Measurements from ENCODE around the gene ALK.

DNA sequence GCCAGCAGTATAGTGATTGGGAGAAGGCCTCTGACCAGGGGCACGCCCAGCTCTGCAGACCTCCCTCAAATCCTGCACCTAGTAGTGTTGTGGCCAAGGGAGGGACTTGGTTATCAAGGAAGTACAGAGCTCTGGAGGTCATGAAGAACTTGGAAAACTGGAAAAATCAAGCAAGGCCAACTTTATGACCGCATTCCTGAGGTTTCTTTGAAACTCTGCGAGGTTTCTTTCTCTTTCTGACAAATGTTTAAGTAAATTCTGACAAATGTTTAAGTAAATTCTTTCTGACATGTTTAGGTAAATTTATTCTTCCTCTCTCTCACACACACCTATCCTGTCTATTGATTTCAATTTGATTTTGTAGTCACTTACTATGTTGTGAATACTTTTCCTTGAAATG is 775.2 kb downstream of the ALK start:
- TF ChIP-seq, protein P1, sequence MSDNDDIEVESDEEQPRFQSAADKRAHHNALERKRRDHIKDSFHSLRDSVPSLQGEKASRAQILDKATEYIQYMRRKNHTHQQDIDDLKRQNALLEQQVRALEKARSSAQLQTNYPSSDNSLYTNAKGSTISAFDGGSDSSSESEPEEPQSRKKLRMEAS (IDR thresholded peaks at IDR 0.05) = no peak
- no peak for TF ChIP-seq EP300 (IDR thresholded peaks at IDR 0.05)
- no peak for TF ChIP-seq CBX8 (IDR thresholded peaks at IDR 0.05)
- TF ChIP-seq, protein P2, sequence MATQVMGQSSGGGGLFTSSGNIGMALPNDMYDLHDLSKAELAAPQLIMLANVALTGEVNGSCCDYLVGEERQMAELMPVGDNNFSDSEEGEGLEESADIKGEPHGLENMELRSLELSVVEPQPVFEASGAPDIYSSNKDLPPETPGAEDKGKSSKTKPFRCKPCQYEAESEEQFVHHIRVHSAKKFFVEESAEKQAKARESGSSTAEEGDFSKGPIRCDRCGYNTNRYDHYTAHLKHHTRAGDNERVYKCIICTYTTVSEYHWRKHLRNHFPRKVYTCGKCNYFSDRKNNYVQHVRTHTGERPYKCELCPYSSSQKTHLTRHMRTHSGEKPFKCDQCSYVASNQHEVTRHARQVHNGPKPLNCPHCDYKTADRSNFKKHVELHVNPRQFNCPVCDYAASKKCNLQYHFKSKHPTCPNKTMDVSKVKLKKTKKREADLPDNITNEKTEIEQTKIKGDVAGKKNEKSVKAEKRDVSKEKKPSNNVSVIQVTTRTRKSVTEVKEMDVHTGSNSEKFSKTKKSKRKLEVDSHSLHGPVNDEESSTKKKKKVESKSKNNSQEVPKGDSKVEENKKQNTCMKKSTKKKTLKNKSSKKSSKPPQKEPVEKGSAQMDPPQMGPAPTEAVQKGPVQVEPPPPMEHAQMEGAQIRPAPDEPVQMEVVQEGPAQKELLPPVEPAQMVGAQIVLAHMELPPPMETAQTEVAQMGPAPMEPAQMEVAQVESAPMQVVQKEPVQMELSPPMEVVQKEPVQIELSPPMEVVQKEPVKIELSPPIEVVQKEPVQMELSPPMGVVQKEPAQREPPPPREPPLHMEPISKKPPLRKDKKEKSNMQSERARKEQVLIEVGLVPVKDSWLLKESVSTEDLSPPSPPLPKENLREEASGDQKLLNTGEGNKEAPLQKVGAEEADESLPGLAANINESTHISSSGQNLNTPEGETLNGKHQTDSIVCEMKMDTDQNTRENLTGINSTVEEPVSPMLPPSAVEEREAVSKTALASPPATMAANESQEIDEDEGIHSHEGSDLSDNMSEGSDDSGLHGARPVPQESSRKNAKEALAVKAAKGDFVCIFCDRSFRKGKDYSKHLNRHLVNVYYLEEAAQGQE (IDR thresholded peaks at IDR 0.05) = no peak
- TF ChIP-seq FOSL2 (IDR thresholded peaks at IDR 0.05) = no peak
- no peak for TF ChIP-seq FOSL2 (CRISPR knock-in tag; IDR thresholded peaks at IDR 0.05)
- no peak for TF ChIP-seq JUN (IDR thresholded peaks at IDR 0.05)
- TF ChIP-seq SMC3 (IDR thresholded peaks at IDR 0.05) = no peak
- TF ChIP-seq, protein P3, sequence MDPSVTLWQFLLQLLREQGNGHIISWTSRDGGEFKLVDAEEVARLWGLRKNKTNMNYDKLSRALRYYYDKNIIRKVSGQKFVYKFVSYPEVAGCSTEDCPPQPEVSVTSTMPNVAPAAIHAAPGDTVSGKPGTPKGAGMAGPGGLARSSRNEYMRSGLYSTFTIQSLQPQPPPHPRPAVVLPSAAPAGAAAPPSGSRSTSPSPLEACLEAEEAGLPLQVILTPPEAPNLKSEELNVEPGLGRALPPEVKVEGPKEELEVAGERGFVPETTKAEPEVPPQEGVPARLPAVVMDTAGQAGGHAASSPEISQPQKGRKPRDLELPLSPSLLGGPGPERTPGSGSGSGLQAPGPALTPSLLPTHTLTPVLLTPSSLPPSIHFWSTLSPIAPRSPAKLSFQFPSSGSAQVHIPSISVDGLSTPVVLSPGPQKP (IDR thresholded peaks at IDR 0.05; ENCODE audit: low read depth, low read length) = no peak

All from A549 (cell line).